Measurements from ENCODE around the gene DHODH.
"Not testable (repeated sequence)": the region's sequence is repeated elsewhere in the genome, so short reads cannot be mapped to it uniquely, and the experiment has no call there.

Gene DHODH

DNA sequence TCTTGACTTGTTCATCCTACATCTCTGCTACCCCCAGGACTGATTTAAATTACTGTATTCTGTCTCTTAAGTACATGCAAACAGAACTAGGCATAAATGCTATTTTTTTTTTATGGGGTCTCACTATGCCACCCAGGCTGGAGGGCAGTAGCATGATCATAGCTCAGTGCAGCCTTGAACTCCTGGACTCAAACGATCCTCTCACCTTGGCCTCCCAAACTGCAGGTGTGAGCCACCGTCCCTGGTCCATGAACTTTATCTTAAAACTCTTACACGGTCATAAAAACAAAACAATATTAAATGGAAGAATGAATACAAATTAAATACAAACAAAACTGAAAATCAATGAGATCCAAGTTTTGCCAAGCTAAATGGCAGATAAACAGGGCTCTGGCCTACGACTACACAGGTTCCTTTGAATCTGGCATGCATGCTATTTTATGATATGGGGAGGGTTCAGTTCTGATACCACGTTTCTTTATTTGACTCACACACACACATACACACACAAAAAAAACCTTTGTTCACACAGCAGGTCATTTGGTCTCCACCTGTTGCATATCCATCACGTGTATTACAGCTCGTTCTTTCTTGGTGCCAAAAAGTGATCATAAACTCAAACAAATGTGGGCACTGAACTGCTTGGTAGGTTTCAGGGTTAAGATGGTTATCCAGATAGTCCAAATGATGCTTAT, 7.2 kb upstream of the DHODH start:
- no peaks in the 10 kb centered on the region for H3F3A ChIP-seq (ENCODE audit: insufficient read depth, low read length)
- H3K79me2 ChIP-seq (ENCODE audit: insufficient read depth, low read length), result no peaks in the 10 kb centered on the region
- H3K4me1 ChIP-seq (ENCODE audit: insufficient read depth, low read length, severe bottlenecking), result no peaks in the 10 kb centered on the region
- no peak overlapping the region for H3K9ac ChIP-seq (ENCODE audit: low read length)
- no peaks in the 10 kb centered on the region for H3K36me3 ChIP-seq (ENCODE audit: insufficient read depth, low read length)
- H3K4me2 ChIP-seq (ENCODE audit: low read length), result no peak overlapping the region
- H3K4me3 ChIP-seq (ENCODE audit: low read depth, low read length, poor library complexity, severe bottlenecking), result no peak overlapping the region
- H3K27ac ChIP-seq (ENCODE audit: low read depth, low read length, poor library complexity, severe bottlenecking), result no peak overlapping the region
- H2AFZ ChIP-seq (ENCODE audit: low read length), result no peak overlapping the region
- no peaks in the 10 kb centered on the region for H4K20me1 ChIP-seq (ENCODE audit: insufficient read depth, low read length)
- H3K9me2 ChIP-seq (ENCODE audit: low read depth, low read length), result no peaks in the 10 kb centered on the region
- no peaks in the 10 kb centered on the region for H3K27me3 ChIP-seq (ENCODE audit: insufficient read depth, low read length)
- TF ChIP-seq EZH2 (IDR thresholded peaks at IDR 0.05; ENCODE audit: borderline replicate concordance, low read length), result no peak
- TF ChIP-seq, protein P1, sequence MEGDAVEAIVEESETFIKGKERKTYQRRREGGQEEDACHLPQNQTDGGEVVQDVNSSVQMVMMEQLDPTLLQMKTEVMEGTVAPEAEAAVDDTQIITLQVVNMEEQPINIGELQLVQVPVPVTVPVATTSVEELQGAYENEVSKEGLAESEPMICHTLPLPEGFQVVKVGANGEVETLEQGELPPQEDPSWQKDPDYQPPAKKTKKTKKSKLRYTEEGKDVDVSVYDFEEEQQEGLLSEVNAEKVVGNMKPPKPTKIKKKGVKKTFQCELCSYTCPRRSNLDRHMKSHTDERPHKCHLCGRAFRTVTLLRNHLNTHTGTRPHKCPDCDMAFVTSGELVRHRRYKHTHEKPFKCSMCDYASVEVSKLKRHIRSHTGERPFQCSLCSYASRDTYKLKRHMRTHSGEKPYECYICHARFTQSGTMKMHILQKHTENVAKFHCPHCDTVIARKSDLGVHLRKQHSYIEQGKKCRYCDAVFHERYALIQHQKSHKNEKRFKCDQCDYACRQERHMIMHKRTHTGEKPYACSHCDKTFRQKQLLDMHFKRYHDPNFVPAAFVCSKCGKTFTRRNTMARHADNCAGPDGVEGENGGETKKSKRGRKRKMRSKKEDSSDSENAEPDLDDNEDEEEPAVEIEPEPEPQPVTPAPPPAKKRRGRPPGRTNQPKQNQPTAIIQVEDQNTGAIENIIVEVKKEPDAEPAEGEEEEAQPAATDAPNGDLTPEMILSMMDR (IDR thresholded peaks at IDR 0.05; ENCODE audit: low read length), result no peak
- no peaks in the 10 kb centered on the region for H3K9me3 ChIP-seq (ENCODE audit: low read length)

DNA sequence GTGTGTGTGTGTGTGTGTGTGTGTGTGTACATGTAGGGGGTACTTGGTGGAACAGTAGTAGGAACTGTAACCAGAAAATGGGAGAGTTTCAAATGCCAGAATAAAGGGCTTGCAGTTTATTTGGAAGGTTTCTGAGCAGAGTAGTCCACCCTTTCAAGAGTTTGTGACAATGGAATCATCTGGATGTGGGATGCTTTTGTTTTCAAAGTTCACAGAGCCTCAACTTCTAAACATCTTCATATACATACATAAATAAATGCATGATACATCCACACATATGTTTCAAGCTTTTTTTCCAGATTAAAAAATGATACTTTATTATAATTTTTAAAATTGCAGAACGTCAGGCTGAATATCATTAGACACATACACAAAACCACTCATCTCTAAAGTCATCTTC, 5.9 kb upstream of the DHODH start:
- H3K9me2 ChIP-seq (ENCODE audit: low read depth, low read length), result no peaks in the 10 kb centered on the region
- no peaks in the 10 kb centered on the region for H3K4me1 ChIP-seq (ENCODE audit: insufficient read depth, low read length, severe bottlenecking)
- H3K36me3 ChIP-seq (ENCODE audit: insufficient read depth, low read length), result no peaks in the 10 kb centered on the region
- H3K9ac ChIP-seq (ENCODE audit: low read length), result no peak overlapping the region
- H3F3A ChIP-seq (ENCODE audit: insufficient read depth, low read length), result no peaks in the 10 kb centered on the region
- no peaks in the 10 kb centered on the region for H3K9me3 ChIP-seq (ENCODE audit: low read length)
- TF ChIP-seq EZH2 (IDR thresholded peaks at IDR 0.05; ENCODE audit: borderline replicate concordance, low read length), result no peak
- TF ChIP-seq, protein P1 (IDR thresholded peaks at IDR 0.05; ENCODE audit: low read length), result no peak
- H3K27ac ChIP-seq (ENCODE audit: low read depth, low read length, poor library complexity, severe bottlenecking), result no peak overlapping the region
- no peaks in the 10 kb centered on the region for H3K27me3 ChIP-seq (ENCODE audit: insufficient read depth, low read length)
- H2AFZ ChIP-seq (ENCODE audit: low read length), result no peak overlapping the region
- H4K20me1 ChIP-seq (ENCODE audit: insufficient read depth, low read length), result no peaks in the 10 kb centered on the region
- no peak overlapping the region for H3K4me3 ChIP-seq (ENCODE audit: low read depth, low read length, poor library complexity, severe bottlenecking)
- H3K79me2 ChIP-seq (ENCODE audit: insufficient read depth, low read length), result no peaks in the 10 kb centered on the region
- no peak overlapping the region for H3K4me2 ChIP-seq (ENCODE audit: low read length)

DNA sequence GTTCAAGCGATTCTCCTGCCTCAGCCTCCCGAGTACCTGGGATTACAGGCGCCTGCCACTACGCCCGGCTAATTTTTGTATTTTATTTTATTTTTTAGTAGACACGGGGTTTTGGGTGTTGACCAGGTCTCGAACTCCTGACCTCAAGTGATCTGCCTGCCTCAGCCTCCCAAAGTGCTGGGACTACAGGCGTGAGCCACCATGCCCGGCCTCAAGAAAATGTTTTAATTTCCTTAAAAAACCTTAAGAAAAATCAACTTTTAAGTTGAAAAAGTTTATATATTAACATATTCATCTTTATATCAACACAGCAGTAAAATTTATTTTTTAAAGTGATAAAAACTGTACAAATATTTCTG, 500 bp upstream of the DHODH start:
- not testable (repeated sequence) for H3K9me3 ChIP-seq (ENCODE audit: low read length); H4K20me1 ChIP-seq (ENCODE audit: insufficient read depth, low read length); H3K36me3 ChIP-seq (ENCODE audit: insufficient read depth, low read length); H3K9me2 ChIP-seq (ENCODE audit: low read depth, low read length); H3F3A ChIP-seq (ENCODE audit: insufficient read depth, low read length); H3K79me2 ChIP-seq (ENCODE audit: insufficient read depth, low read length); H2AFZ ChIP-seq (ENCODE audit: low read length); H3K27ac ChIP-seq (ENCODE audit: low read depth, low read length, poor library complexity, severe bottlenecking); H3K27me3 ChIP-seq (ENCODE audit: insufficient read depth, low read length)
- Histone ChIP-seq H3K4me1 (ENCODE audit: insufficient read depth, low read length, severe bottlenecking) (peaks cover 10% of the 10 kb centered on the region), H3K4me2 (ENCODE audit: low read length) (peak overlapping the region; percentile 40), H3K9ac (ENCODE audit: low read length) (0 out of 2 replicates have a peak overlapping the region, but pooled peaks have one; percentile 15), H3K4me3 (ENCODE audit: low read depth, low read length, poor library complexity, severe bottlenecking) (peak overlapping the region; percentile 73)

DNA sequence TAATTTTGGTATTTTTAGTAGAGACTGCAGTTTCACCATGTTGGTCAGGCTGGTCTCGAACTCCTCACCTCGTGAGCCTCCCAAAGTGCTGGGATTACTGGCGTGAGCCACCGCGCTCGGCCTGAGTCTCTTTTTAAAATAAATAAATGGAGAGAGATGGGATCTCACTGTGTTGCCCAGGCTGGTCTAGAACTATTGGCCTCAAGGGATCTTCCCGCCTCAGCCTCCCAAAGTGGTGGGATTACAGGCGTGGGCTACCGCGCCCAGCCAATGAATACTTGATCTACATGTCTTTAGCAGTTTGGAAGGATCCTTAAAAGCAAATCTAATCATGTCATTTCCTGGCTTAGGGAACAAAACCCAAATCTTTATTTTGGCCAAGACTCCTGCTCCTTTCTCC, 1.2 kb downstream of the DHODH start:
- Histone ChIP-seq H3K4me2 (ENCODE audit: low read length) (peak overlapping the region; percentile 66), H3K27me3 (ENCODE audit: insufficient read depth, low read length) (no peaks in the 10 kb centered on the region), H3K9me2 (ENCODE audit: low read depth, low read length) (no peaks in the 10 kb centered on the region), H3K9me3 (ENCODE audit: low read length) (no peaks in the 10 kb centered on the region), H3F3A (ENCODE audit: insufficient read depth, low read length) (no peaks in the 10 kb centered on the region), H2AFZ (ENCODE audit: low read length) (no peak overlapping the region), H3K4me1 (ENCODE audit: insufficient read depth, low read length, severe bottlenecking) (peaks cover 23% of the 10 kb centered on the region), H3K36me3 (ENCODE audit: insufficient read depth, low read length) (peaks cover 6% of the 10 kb centered on the region; the same call in 1 of the 2 replicates), H3K79me2 (ENCODE audit: insufficient read depth, low read length) (no peaks in the 10 kb centered on the region), H3K9ac (ENCODE audit: low read length) (no peak overlapping the region), H3K27ac (ENCODE audit: low read depth, low read length, poor library complexity, severe bottlenecking) (no peak overlapping the region), H3K4me3 (ENCODE audit: low read depth, low read length, poor library complexity, severe bottlenecking) (peak overlapping the region; percentile 73), H4K20me1 (ENCODE audit: insufficient read depth, low read length) (no peaks in the 10 kb centered on the region)
- TF ChIP-seq, protein P1 (IDR thresholded peaks at IDR 0.05; ENCODE audit: low read length), result no peak
- no peak for TF ChIP-seq EZH2 (IDR thresholded peaks at IDR 0.05; ENCODE audit: borderline replicate concordance, low read length)

Measured in OCI-LY1 (cell line).